ENCODE results near the gene NPEPL1. TPM values are rescaled to one million over a fixed set of nuclear protein-coding genes. Genes with fewer than 3 reads are reported as not detected.

NPEPL1 gene
- total RNA-seq, 1 donor from 2014 or later = 29.4 TPM

DNA sequence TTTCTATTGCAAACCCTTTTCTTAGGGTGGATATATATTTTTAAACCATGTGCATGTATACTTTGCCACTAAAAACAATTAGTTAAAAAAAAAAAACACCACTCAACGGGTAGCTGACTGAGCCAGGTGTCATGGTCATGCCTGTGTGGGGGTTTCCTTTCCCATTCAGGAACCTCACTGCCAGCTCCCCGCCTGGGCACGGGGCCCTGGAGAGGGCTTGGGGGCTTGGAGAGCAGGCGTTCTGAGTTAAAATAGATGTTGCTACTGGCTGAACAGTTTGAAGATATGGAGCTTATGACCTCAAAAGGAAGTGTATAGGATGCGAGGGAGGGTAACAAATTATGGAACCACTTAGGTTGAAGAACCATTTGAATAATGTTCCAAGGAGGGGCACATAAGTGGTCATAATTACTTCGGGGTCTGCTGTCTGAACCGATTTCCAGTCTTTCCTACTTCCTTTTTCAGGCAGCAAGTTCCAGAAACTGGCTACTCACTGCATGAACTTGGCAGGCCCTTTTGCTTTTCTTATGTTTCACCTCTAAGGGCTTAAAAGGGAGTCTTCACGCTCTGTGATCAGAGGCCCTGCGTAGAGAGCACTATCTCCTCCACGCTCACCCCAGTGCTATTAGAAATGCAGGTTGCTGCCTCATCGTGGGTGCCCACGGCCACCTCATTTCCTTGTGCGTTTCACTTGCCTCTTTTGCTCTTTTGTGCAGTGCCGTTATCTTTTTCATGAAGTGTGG is 31.6 kb upstream of the NPEPL1 start:
- no peaks in the 10 kb centered on the region for H3K9me3 Mint-ChIP-seq
- peak overlapping the region; percentile 96 for H3K27ac Mint-ChIP-seq
- no peaks in the 10 kb centered on the region for H3K27me3 Mint-ChIP-seq (ENCODE audit: low read depth)
- peak overlapping the region; percentile 71 for H3K4me3 Mint-ChIP-seq (ENCODE audit: low read depth)
- peaks cover 68% of the 10 kb centered on the region for H3K4me1 Mint-ChIP-seq (ENCODE audit: low read depth)
- peaks cover 51% of the 10 kb centered on the region for H3K36me3 Mint-ChIP-seq (ENCODE audit: low read depth)
- intact Hi-C loops (cut with micrococcal nuclease) = loop anchor here (1.0 kb wide), 1 partner anchor 9 kb away; no protein-coding TSS in a partner anchor
- no peak for DNase-seq (ENCODE audit: low spot score)

DNA sequence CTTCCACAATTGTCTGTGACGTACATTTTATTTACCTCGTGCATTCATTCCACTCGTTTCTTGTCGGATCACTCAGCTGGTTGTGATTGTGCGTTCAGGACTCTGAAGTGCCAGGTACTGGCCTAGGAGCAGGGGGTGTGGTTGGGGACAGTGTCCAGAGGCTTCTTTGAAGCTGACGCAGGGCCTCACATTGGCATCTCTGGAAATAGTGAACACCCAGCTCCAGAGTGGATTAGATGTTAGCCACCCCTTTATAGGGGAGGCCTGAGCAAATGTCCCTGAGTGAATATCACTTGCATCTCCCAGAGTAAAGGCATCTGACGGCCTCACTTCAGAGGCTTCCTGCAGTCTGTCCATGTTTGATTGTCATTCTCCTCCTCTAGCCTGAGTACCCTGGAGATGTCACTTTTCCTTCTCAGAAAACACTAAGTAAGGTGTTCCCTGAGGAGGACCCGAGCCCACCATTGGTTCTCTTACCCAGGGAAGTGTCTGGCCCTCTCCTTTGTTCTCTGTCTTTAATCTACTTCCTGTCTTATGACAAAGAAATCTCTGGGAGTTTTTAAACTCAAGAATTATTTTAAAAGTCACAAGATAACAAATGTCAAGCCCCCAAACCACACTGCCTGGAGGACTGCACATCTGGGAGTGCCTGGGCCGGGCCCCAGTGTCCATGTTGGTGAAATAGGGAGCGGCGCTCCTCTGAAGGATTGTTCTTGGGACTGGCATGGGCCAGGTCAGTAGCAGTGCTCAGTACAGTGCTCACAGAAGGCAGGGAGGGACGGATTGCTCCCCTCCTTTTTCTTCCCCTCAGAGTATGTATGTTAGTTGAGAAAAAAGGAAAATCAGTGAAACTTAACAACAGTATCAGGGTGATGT is 30.8 kb upstream of the NPEPL1 start:
- Mint-ChIP-seq H3K4me1 (ENCODE audit: low read depth) (peaks cover 61% of the 10 kb centered on the region), H3K27me3 (ENCODE audit: low read depth) (no peaks in the 10 kb centered on the region), H3K36me3 (ENCODE audit: low read depth) (peaks cover 50% of the 10 kb centered on the region), H3K9me3 (no peaks in the 10 kb centered on the region), H3K4me3 (ENCODE audit: low read depth) (peak overlapping the region; percentile 71), H3K27ac (peak overlapping the region; percentile 96)
- DNase-seq (ENCODE audit: low spot score) = no peak
- intact Hi-C loops (cut with micrococcal nuclease) = no loop called here

DNA sequence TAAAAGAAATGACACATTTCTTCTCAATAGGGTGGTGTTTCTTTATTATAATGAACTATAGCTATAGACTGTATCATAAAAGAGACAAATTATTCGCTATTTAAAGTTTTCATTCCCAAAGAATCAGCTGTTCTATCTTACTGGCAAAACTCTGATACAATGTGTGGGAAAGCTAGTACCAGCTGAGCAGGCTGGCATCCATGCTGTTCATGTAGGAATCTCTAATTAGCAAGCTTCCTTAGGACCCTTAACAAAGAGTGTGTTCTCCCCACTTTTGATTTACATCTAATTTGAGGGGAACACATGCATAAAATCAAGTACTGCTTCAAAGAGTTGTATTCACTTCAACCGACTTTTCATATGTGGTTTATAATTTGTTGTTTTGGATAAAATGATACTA is 28.3 kb upstream of the NPEPL1 start:
- Mint-ChIP-seq H3K36me3 (ENCODE audit: low read depth) (peaks cover 62% of the 10 kb centered on the region), H3K4me1 (ENCODE audit: low read depth) (peaks cover 45% of the 10 kb centered on the region), H3K27ac (no peak overlapping the region), H3K4me3 (ENCODE audit: low read depth) (no peak overlapping the region), H3K27me3 (ENCODE audit: low read depth) (no peaks in the 10 kb centered on the region), H3K9me3 (no peaks in the 10 kb centered on the region)
- DNase-seq (ENCODE audit: low spot score) = no peak
- intact Hi-C loops (cut with micrococcal nuclease) = no loop called here

DNA sequence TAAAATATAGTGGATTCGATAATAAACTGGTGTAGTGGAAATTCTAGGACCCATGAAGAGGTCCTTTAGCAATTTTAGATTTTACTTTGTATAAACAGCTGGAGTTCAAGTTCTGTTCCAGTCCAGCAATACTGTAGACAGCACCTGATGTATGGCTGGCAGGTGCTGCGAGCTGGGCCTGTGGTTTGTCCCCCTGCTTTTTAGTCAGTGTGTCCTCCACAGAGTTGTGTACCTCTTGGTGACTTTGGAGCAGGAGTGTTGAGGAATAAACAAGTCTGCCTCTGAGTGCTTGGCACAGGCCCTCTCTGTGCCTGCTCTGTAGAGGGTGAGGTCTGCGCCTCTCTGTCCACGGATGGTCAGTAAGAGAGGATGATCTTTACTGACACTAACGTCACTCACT is 27.7 kb upstream of the NPEPL1 start:
- Mint-ChIP-seq H3K36me3 (ENCODE audit: low read depth) (peaks cover 66% of the 10 kb centered on the region), H3K4me3 (ENCODE audit: low read depth) (no peak overlapping the region), H3K9me3 (no peaks in the 10 kb centered on the region), H3K4me1 (ENCODE audit: low read depth) (peaks cover 39% of the 10 kb centered on the region), H3K27me3 (ENCODE audit: low read depth) (no peaks in the 10 kb centered on the region), H3K27ac (peak overlapping the region; percentile 56)
- DNase-seq (ENCODE audit: low spot score) = no peak
- intact Hi-C loops (cut with micrococcal nuclease) = no loop called here

DNA sequence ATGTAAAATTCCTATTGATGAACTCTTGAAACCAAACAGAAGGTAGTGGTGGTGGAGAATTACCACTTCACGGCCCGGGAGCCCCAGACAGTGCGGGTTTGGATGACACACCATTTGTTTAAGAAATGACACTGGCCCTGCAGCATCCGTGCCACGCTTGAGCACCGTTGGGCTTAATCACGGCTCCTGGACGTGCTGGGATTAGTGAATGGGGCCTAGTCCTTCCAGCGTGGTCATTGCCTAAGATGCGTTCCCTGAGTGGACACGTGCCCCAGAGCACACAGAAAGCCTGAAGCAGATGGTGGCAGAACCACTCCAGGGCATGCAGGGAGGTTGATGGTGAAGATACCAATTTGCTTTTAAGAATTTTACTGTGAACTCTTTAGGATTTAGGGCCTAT is 27.0 kb upstream of the NPEPL1 start:
- Mint-ChIP-seq H3K4me3 (ENCODE audit: low read depth) (no peak overlapping the region), H3K4me1 (ENCODE audit: low read depth) (peaks cover 33% of the 10 kb centered on the region), H3K27me3 (ENCODE audit: low read depth) (no peaks in the 10 kb centered on the region), H3K36me3 (ENCODE audit: low read depth) (peaks cover 68% of the 10 kb centered on the region), H3K9me3 (no peaks in the 10 kb centered on the region), H3K27ac (no peak overlapping the region)
- no peak for DNase-seq (ENCODE audit: low spot score)
- intact Hi-C loops (cut with micrococcal nuclease) = no loop called here

DNA sequence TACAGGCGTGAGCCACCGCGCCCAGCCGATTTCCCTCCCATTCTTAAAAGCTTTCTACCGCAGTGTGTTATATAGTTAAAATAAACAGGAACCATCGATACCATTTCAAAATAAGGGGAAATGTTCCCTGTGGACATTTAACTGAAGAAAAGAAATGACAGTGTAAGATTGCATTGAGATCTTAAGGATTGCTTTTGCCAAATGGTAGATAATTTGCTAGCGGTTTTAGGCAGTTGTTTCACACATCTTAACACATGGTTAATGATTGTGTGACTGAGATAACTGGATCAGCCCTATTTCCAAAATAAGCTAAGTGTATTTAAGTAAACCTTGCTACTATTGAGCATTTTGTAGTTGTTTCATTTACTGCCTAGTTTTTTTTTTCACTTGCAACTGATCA is 25.9 kb upstream of the NPEPL1 start:
- Mint-ChIP-seq H3K27ac (peak overlapping the region; percentile 16), H3K36me3 (ENCODE audit: low read depth) (peaks cover 62% of the 10 kb centered on the region), H3K4me1 (ENCODE audit: low read depth) (peaks cover 23% of the 10 kb centered on the region), H3K9me3 (no peaks in the 10 kb centered on the region), H3K27me3 (ENCODE audit: low read depth) (no peaks in the 10 kb centered on the region), H3K4me3 (ENCODE audit: low read depth) (no peak overlapping the region)
- no peak for DNase-seq (ENCODE audit: low spot score)
- intact Hi-C loops (cut with micrococcal nuclease) = no loop called here

DNA sequence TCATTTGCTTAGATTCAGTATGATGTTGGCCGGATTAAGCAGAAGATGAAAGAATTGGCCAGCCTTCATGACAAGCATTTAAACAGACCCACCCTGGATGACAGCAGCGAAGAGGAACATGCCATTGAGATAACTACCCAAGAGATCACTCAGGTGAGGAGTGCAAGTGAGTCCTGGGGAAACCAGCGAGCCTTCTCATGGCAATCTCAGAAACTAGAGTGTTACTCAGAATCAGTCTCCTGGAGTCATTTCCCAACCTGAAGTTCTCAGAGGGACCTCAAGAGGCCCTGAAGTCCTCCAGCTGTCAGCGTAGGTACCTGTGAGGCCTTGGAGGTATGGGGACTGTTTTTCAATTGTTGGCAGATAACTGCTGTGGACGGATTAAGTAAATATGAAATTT is 24.6 kb upstream of the NPEPL1 start:
- intact Hi-C loops (cut with micrococcal nuclease) = no loop called here
- H3K9me3 Mint-ChIP-seq = no peaks in the 10 kb centered on the region
- H3K36me3 Mint-ChIP-seq (ENCODE audit: low read depth) = peaks cover 59% of the 10 kb centered on the region
- H3K4me1 Mint-ChIP-seq (ENCODE audit: low read depth) = peaks cover 16% of the 10 kb centered on the region
- no peaks in the 10 kb centered on the region for H3K27me3 Mint-ChIP-seq (ENCODE audit: low read depth)
- no peak overlapping the region for H3K27ac Mint-ChIP-seq
- DNase-seq (ENCODE audit: low spot score) = no peak
- no peak overlapping the region for H3K4me3 Mint-ChIP-seq (ENCODE audit: low read depth)

DNA sequence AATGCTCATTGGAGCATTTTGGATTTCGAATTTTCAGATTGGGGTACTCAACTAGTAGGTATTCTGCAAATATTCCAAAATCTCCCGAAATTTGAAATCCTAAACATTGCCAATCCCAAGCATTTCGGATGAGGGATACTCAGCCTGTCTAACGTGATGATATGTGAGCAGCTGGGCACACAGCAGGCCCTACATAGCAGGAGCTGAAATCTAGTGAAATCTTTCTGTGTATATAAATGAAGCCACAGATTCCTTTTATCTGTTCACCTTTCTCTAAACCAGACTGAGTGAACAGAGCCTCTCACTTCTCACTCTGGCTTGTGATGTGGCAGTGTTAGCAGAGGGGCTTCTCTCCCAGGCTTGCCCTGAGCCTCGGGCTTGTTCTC is 23.7 kb upstream of the NPEPL1 start:
- Mint-ChIP-seq H3K4me3 (ENCODE audit: low read depth) (no peak overlapping the region), H3K27me3 (ENCODE audit: low read depth) (no peaks in the 10 kb centered on the region), H3K27ac (no peak overlapping the region), H3K36me3 (ENCODE audit: low read depth) (peaks cover 61% of the 10 kb centered on the region), H3K4me1 (ENCODE audit: low read depth) (peaks cover 11% of the 10 kb centered on the region), H3K9me3 (no peaks in the 10 kb centered on the region)
- no peak for DNase-seq (ENCODE audit: low spot score)
- intact Hi-C loops (cut with micrococcal nuclease) = no loop called here

DNA sequence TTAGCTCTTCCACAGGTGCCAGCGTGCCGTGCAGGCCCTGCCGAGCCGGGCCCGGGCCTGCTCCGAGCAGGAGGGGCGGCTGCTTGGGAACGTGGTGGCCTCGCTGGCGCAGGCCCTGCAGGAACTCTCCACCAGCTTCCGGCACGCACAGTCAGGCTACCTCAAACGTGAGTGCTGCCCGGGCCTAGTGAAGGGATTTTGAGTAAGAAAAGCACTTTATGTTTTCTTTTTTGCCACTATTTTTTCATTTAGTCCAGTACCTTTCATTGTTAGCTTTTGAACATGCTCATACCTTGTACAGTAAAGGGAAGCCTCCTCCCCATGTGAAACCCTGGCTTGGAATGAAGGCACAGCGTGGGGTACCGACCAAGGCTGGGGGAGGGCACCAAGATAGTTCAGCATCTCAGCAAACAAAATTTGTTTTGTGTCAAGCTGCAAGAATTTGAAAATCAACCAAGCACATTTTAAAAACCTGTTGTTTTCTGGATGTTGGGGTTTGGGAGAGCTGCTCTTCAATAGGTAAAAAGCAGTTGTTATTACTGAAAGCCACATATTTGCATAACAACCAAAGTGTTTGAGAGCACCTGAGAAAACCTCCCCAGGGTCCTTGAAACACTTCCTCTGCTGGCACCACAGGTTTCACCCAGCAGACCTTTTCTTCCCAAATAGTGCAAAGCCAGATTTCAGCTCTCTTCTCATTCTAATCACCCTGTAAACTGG is 23.2 kb upstream of the NPEPL1 start:
- H3K36me3 Mint-ChIP-seq (ENCODE audit: low read depth) = peaks cover 63% of the 10 kb centered on the region

DNA sequence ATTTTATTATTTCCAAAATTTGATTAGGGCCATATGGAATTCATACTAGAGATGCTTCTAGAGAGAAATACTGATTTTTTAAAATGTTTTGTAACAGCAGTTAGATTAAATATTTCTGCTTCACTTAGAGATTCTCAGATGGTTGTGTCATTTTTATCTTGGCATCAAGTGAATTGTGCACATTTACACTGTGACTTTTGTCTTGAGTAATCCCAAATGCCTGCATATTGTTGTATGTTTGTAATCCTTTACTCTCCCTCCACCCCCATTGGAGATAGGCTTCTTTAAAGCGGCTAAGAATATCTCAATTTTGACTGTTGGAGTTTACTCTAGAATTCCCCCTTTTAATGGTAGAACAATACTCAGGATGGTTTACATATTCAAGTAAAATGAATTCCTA is 22.5 kb upstream of the NPEPL1 start:
- Mint-ChIP-seq H3K4me1 (ENCODE audit: low read depth) (peaks cover 9% of the 10 kb centered on the region), H3K4me3 (ENCODE audit: low read depth) (no peak overlapping the region), H3K9me3 (no peaks in the 10 kb centered on the region), H3K36me3 (ENCODE audit: low read depth) (peaks cover 67% of the 10 kb centered on the region), H3K27me3 (ENCODE audit: low read depth) (no peaks in the 10 kb centered on the region), H3K27ac (no peak overlapping the region)
- intact Hi-C loops (cut with micrococcal nuclease) = no loop called here
- DNase-seq (ENCODE audit: low spot score) = no peak

More for the DNA sequence above, 23.2 kb upstream of the NPEPL1 start:
- Mint-ChIP-seq H3K27ac (no peak overlapping the region), H3K4me3 (ENCODE audit: low read depth) (no peak overlapping the region), H3K9me3 (no peaks in the 10 kb centered on the region), H3K27me3 (ENCODE audit: low read depth) (no peaks in the 10 kb centered on the region), H3K4me1 (ENCODE audit: low read depth) (peaks cover 11% of the 10 kb centered on the region)
- no peak for DNase-seq (ENCODE audit: low spot score)
- intact Hi-C loops (cut with micrococcal nuclease) = no loop called here

DNA sequence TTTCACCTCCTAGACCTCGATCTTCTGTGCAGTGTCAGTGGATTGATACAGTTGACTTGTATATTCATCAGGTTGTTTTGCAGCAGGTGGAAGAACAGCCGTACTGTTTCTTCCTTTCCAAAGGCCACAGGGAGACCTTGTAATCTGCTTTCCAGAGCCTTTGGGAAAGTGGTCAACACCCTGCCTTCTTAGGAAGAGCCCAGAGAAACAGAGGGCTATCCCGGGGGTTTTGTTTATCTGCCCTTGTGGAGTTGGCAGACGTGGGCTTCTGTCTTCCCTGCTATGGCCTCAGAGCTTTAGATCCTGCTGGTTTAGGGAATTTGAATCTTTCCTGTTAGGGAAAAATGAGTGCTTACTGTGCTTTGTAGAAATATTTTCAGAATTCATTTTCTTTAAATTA is 21.9 kb upstream of the NPEPL1 start:
- DNase-seq (ENCODE audit: low spot score) = no peak
- Mint-ChIP-seq H3K4me1 (ENCODE audit: low read depth) (peaks cover 6% of the 10 kb centered on the region), H3K27ac (no peak overlapping the region)

DNA sequence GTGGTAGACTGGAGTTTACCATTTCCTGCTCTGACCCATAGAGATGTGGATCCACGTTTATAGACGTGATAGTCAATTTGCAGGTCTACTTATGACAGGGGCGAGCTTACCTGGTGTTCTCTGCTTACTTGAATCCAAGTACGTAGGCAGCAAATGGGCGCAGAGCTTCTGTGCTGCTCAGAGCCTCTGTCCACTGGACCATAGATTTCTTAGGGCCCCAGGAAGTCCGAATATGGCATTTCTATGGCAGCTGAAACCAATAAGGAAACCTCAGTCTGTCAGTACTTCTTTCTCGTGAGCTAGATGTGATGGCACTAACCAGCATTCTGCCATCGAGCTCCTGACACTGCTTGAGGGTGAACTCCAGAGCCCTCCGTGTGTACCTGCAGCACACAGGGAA is 19.5 kb upstream of the NPEPL1 start:
- H3K36me3 Mint-ChIP-seq (ENCODE audit: low read depth) = peaks cover 69% of the 10 kb centered on the region
- no peaks in the 10 kb centered on the region for H3K27me3 Mint-ChIP-seq (ENCODE audit: low read depth)
- H3K27ac Mint-ChIP-seq = no peak overlapping the region
- DNase-seq (ENCODE audit: low spot score) = no peak
- no peaks in the 10 kb centered on the region for H3K9me3 Mint-ChIP-seq
- intact Hi-C loops (cut with micrococcal nuclease) = no loop called here
- H3K4me1 Mint-ChIP-seq (ENCODE audit: low read depth) = no peaks in the 10 kb centered on the region
- H3K4me3 Mint-ChIP-seq (ENCODE audit: low read depth) = no peak overlapping the region

More for the DNA sequence above, 21.9 kb upstream of the NPEPL1 start:
- H3K4me3 Mint-ChIP-seq (ENCODE audit: low read depth) = no peak overlapping the region
- peaks cover 69% of the 10 kb centered on the region for H3K36me3 Mint-ChIP-seq (ENCODE audit: low read depth)
- no peaks in the 10 kb centered on the region for H3K9me3 Mint-ChIP-seq
- H3K27me3 Mint-ChIP-seq (ENCODE audit: low read depth) = no peaks in the 10 kb centered on the region
- intact Hi-C loops (cut with micrococcal nuclease) = no loop called here

All from activated T-helper 2 cell treated with anti-CD3 and anti-CD28 coated beads, Interferon-gamma antibody, Interleukin-2, Interleukin-4, amounts not matched to agents 10 μg/mL and 5 μg/mL and 100 μg/mL, durations not matched to agents 14 hours and 24 hours and 36 hours (primary cell).